Ectodermal cell (in vitro differentiated cells): ENCODE results near the gene DPM2. TPM values are rescaled to one million over a fixed set of nuclear protein-coding genes. Genes with fewer than 3 reads are reported as not detected.

Experiments
- H3K27ac ChIP-seq: 2 replicates; pipeline ENCODE4 v1.7.0; 2013; ENCODE audit warnings: mild to moderate bottlenecking, low read depth, low read length; ENCODE audit not compliant: insufficient read depth, poor library complexity, severe bottlenecking
- H3K27me3 ChIP-seq: 2 replicates; pipeline ENCODE4 v1.7.0; 2013; ENCODE audit warnings: mild to moderate bottlenecking, low read length; ENCODE audit not compliant: insufficient read depth, control insufficient read depth, poor library complexity, severe bottlenecking
- H3K36me3 ChIP-seq: one replicate; pipeline ENCODE4 v1.7.0; 2013; ENCODE audit warnings: low read length; ENCODE audit not compliant: control insufficient read depth, insufficient read depth
- H3K4me1 ChIP-seq: one replicate; pipeline ENCODE4 v1.7.0; 2013; ENCODE audit warnings: low read length; ENCODE audit not compliant: control insufficient read depth, insufficient read depth
- H3K4me3 ChIP-seq: 2 replicates; pipeline ENCODE4 v1.7.0; 2013; ENCODE audit warnings: low read depth, low read length, control low read depth; ENCODE audit not compliant: insufficient read depth
- H3K9me3 ChIP-seq: 2 replicates; pipeline ENCODE4 v1.7.0; 2013; ENCODE audit warnings: mild to moderate bottlenecking, low read length, moderate library complexity; ENCODE audit not compliant: control insufficient read depth
- WGBS, 2 experiments: methylation state at CpG; one replicate each; pipeline ENCODE4 v1.1.7; 2013; ENCODE audit warnings: missing lambda C conversion rate in 2 of 2; 5-methylcytosine and 5-hydroxymethylcytosine counted together
- polyA plus RNA-seq, 4 experiments: library from polyadenylated mRNA; stranded (reverse); fragments of 50-300 nt; gene quantifications; one replicate each; pipeline ENCODE4 v1.2.3, GENCODE V29; 2013

The DPM2 gene
- polyA plus RNA-seq (2013, experiment 1 of 4) = 39.8 TPM
- polyA plus RNA-seq (2013, experiment 2 of 4) = 38.0 TPM
- polyA plus RNA-seq (2013, experiment 3 of 4) = 27.9 TPM
- 34.1 TPM for polyA plus RNA-seq (2013, experiment 4 of 4)

GRCh38 chr9:127937388-127938297 lies at the start of gene DPM2:
Gene DPM2 (minus strand): TSS chr9:127937854. CDS start chr9:127937820, 34 bp downstream.
- Histone ChIP-seq H3K27me3 (no peaks in the 10 kb centered on the region), H3K36me3 (peaks cover 7% of the 10 kb centered on the region), H3K27ac (no peak within 1 kb of the TSS), H3K4me3 (peak within 1 kb of the TSS; percentile 80), H3K4me1 (peaks cover 8% of the 10 kb centered on the region), H3K9me3 (no peaks in the 10 kb centered on the region)
- 11% methylated on average over 60 of the region's 60 CpGs for WGBS, 2 experiments

- Histone ChIP-seq H3K4me3 (no peak overlapping the region), H3K27ac (no peak overlapping the region), H3K36me3 (no peaks in the 10 kb centered on the region), H3K27me3 (no peaks in the 10 kb centered on the region), H3K4me1 (no peaks in the 10 kb centered on the region), H3K9me3 (no peaks in the 10 kb centered on the region)
- 91 to 95% methylated on average over 9 of the region's 9 CpGs for WGBS, 2 experiments
Measured at GRCh38 chr9:127987103-127987614, 49.5 kb upstream of the DPM2 start.

GRCh38 chr9:127985011-127985410 lies 47.4 kb upstream of the DPM2 start:
- Histone ChIP-seq H3K27ac (no peak overlapping the region), H3K36me3 (no peaks in the 10 kb centered on the region)

GRCh38 chr9:127983847-127984289 lies 46.2 kb upstream of the DPM2 start:
- no peak overlapping the region for H3K4me3 ChIP-seq
- WGBS, 2 experiments = 93 to 96% methylated on average over 9 of the region's 9 CpGs
- H3K36me3 ChIP-seq = no peaks in the 10 kb centered on the region
- no peaks in the 10 kb centered on the region for H3K27me3 ChIP-seq
- H3K27ac ChIP-seq = no peak overlapping the region
- H3K9me3 ChIP-seq = no peaks in the 10 kb centered on the region
- H3K4me1 ChIP-seq = peaks cover 8% of the 10 kb centered on the region

More at GRCh38 chr9:127985011-127985410, 47.4 kb upstream of the DPM2 start:
- Histone ChIP-seq H3K9me3 (no peaks in the 10 kb centered on the region), H3K4me3 (no peak overlapping the region), H3K4me1 (peaks cover 8% of the 10 kb centered on the region), H3K27me3 (no peaks in the 10 kb centered on the region)
- WGBS, 2 experiments = 91 to 92% methylated on average over 3 of the region's 3 CpGs

GRCh38 chr9:127982912-127983311 lies 45.3 kb upstream of the DPM2 start:
- H3K27me3 ChIP-seq = no peaks in the 10 kb centered on the region
- WGBS, 2 experiments = 100% methylated on average over 1 of the region's 1 CpG
- H3K36me3 ChIP-seq = no peaks in the 10 kb centered on the region
- no peak overlapping the region for H3K4me3 ChIP-seq
- H3K9me3 ChIP-seq = no peaks in the 10 kb centered on the region
- peaks cover 15% of the 10 kb centered on the region for H3K4me1 ChIP-seq
- H3K27ac ChIP-seq = no peak overlapping the region

GRCh38 chr9:127981559-127982121 lies 44.0 kb upstream of the DPM2 start:
- H3K27ac ChIP-seq = peak overlapping the region; percentile 94
- WGBS, 2 experiments = 82 to 86% methylated on average over 11 of the region's 11 CpGs
- H3K9me3 ChIP-seq = no peaks in the 10 kb centered on the region
- no peaks in the 10 kb centered on the region for H3K36me3 ChIP-seq
- H3K4me3 ChIP-seq = peak overlapping the region; percentile 25
- peaks cover 27% of the 10 kb centered on the region for H3K4me1 ChIP-seq
- no peaks in the 10 kb centered on the region for H3K27me3 ChIP-seq

GRCh38 chr9:127980706-127981558 lies 43.3 kb upstream of the DPM2 start, which contains the start of gene EEIG1:
Gene EEIG1 (minus strand): TSS chr9:127980989. CDS start chr9:127980137, 852 bp downstream.
- WGBS, 2 experiments = 2% methylated on average over 93 of the region's 93 CpGs
- peak within 1 kb of the TSS; percentile 94 for H3K27ac ChIP-seq
- H3K36me3 ChIP-seq = no peaks in the 10 kb centered on the region
- H3K4me3 ChIP-seq = peak within 1 kb of the TSS; percentile 84
- peaks cover 27% of the 10 kb centered on the region for H3K4me1 ChIP-seq
- H3K27me3 ChIP-seq = no peaks in the 10 kb centered on the region
- H3K9me3 ChIP-seq = no peaks in the 10 kb centered on the region

- H3K4me1 ChIP-seq = peaks cover 33% of the 10 kb centered on the region
- no peaks in the 10 kb centered on the region for H3K36me3 ChIP-seq
- H3K4me3 ChIP-seq = peak overlapping the region; percentile 84
- no peaks in the 10 kb centered on the region for H3K27me3 ChIP-seq
- WGBS, 2 experiments = 0 to 1% methylated on average over 61 of the region's 61 CpGs
- peak overlapping the region; percentile 36 for H3K27ac ChIP-seq
- no peaks in the 10 kb centered on the region for H3K9me3 ChIP-seq
Measured at GRCh38 chr9:127980060-127980705, 42.5 kb upstream of the DPM2 start.

GRCh38 chr9:127979333-127980059 lies 41.8 kb upstream of the DPM2 start:
- Histone ChIP-seq H3K27ac (peak overlapping the region; percentile 36), H3K4me1 (peaks cover 39% of the 10 kb centered on the region), H3K9me3 (no peaks in the 10 kb centered on the region), H3K36me3 (no peaks in the 10 kb centered on the region), H3K4me3 (peak overlapping the region; percentile 84), H3K27me3 (no peaks in the 10 kb centered on the region)
- WGBS, 2 experiments = 1% methylated on average over 24 of the region's 24 CpGs
